ENCODE measurements around the gene KLHL10. TPM values are rescaled to one million over a fixed set of nuclear protein-coding genes. Genes with fewer than 3 reads are reported as not detected.

Gene KLHL10
- total and polyA plus RNA-seq, 10 donors = 0.03 to 2.1 (median 0.20) TPM; not detected in 5

DNA sequence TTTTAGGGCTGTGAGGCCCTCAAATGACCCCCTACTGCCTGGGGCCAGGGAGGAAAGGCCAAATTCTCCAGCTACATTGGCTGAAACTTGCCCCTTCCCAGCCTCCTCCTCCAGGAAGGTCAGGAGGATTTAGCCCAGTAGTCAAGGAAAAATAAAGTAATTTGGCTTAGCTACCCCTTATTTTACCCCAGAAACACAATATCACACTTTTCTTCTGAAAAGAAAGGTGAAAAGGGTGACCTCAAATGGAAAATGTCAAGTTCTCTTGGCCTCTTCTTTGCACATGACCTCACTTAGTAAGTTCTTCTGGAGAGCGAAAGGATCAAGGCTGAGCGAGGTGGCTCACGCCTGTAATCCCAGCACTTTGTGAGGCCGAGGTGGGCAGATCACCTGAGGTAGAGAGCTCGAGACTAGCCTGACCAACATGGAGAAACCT is 43.1 kb upstream of the KLHL10 start:
- no peaks in the 10 kb centered on the region for H3K9me3 ChIP-seq
- H3K36me3 ChIP-seq = no peaks in the 10 kb centered on the region
- DNase-seq = no peak
- 85 to 96% (median 92%) methylated on average over 5 of the region's 5 CpGs for WGBS, 5 donors
- H3K27me3 ChIP-seq (replicated peaks in 1 of 7) = peaks cover 0 to 7% (median 0%) of the 10 kb centered on the region in 7 donors
- no peak overlapping the region for H3K27ac ChIP-seq
- H3K4me3 ChIP-seq = no peak overlapping the region
- TF ChIP-seq POLR2A (IDR thresholded peaks at IDR 0.05) (no peak), POLR2AphosphoS5 (IDR thresholded peaks at IDR 0.05) (no peak)
- TF ChIP-seq, protein P1, sequence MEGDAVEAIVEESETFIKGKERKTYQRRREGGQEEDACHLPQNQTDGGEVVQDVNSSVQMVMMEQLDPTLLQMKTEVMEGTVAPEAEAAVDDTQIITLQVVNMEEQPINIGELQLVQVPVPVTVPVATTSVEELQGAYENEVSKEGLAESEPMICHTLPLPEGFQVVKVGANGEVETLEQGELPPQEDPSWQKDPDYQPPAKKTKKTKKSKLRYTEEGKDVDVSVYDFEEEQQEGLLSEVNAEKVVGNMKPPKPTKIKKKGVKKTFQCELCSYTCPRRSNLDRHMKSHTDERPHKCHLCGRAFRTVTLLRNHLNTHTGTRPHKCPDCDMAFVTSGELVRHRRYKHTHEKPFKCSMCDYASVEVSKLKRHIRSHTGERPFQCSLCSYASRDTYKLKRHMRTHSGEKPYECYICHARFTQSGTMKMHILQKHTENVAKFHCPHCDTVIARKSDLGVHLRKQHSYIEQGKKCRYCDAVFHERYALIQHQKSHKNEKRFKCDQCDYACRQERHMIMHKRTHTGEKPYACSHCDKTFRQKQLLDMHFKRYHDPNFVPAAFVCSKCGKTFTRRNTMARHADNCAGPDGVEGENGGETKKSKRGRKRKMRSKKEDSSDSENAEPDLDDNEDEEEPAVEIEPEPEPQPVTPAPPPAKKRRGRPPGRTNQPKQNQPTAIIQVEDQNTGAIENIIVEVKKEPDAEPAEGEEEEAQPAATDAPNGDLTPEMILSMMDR (IDR thresholded peaks at IDR 0.05 in 8 of 11, conservative IDR thresholded peaks at IDR 0.05 in 3 of 11) = no peak
- peaks cover 0 to 14% (median 6%) of the 10 kb centered on the region in 6 donors for H3K4me1 ChIP-seq
- intact Hi-C loops (cut with DNase I; ENCODE audit: low total_unique reads) = no loop called here

GRCh38 chr17:41796121-41796895 is 41.3 kb upstream of the KLHL10 start:
- no peaks in the 10 kb centered on the region for H3K9me3 ChIP-seq
- H3K36me3 ChIP-seq = no peaks in the 10 kb centered on the region
- H3K27ac ChIP-seq = no peak overlapping the region
- DNase-seq = no peak
- no peak for TF ChIP-seq POLR2AphosphoS5 (IDR thresholded peaks at IDR 0.05)
- TF ChIP-seq POLR2A (IDR thresholded peaks at IDR 0.05) = no peak
- TF ChIP-seq, protein P1 (IDR thresholded peaks at IDR 0.05 in 8 of 11, conservative IDR thresholded peaks at IDR 0.05 in 3 of 11) = no peak
- peaks cover 0 to 7% (median 0%) of the 10 kb centered on the region in 7 donors for H3K27me3 ChIP-seq (replicated peaks in 1 of 7)
- no peak overlapping the region for H3K4me3 ChIP-seq
- H3K4me1 ChIP-seq = peaks cover 4 to 22% (median 15%) of the 10 kb centered on the region in 6 donors
- intact Hi-C loops (cut with DNase I; ENCODE audit: low total_unique reads) = no loop called here
- WGBS, 5 donors = 87 to 98% (median 92%) methylated on average over 8 to 10 of the region's 10 CpGs

GRCh38 chr17:41797377-41797776 is 40.2 kb upstream of the KLHL10 start:
- TF ChIP-seq, protein P1 (IDR thresholded peaks at IDR 0.05 in 8 of 11, conservative IDR thresholded peaks at IDR 0.05 in 3 of 11) = no peak
- no peak for TF ChIP-seq POLR2A (IDR thresholded peaks at IDR 0.05)
- no peak for TF ChIP-seq POLR2AphosphoS5 (IDR thresholded peaks at IDR 0.05)
- Histone ChIP-seq H3K4me1 (peaks cover 6 to 27% (median 19%) of the 10 kb centered on the region in 6 donors), H3K27me3 (replicated peaks in 1 of 7) (peaks cover 0 to 7% (median 0%) of the 10 kb centered on the region in 7 donors), H3K4me3 (no peak overlapping the region), H3K36me3 (no peaks in the 10 kb centered on the region), H3K9me3 (no peaks in the 10 kb centered on the region), H3K27ac (no peak overlapping the region)
- DNase-seq = no peak
- 78 to 88% (median 83%) methylated on average over 3 of the region's 3 CpGs for WGBS, 5 donors
- intact Hi-C loops (cut with DNase I; ENCODE audit: low total_unique reads) = no loop called here

DNA sequence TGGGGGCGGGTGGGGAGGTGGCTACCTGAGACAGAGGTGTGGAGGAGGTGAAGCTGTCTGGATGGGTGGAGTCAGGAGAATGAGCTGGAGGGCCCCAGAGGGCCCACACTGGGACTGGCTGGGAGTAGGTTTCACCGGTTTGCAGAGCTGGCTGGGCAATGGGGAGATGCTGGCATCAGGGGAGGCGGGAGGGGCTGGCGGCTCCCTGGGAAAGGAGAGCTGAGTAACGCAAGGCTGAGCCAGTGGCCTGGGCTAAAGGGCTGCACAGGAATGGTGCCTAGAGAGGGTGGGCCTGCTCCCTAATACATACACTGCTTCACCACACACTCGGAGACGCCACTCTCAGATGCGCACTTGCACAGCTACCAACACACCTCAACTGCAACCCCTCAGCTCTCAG is 38.3 kb upstream of the KLHL10 start:
- WGBS, 5 donors = 93 to 96% (median 94%) methylated on average over 8 of the region's 8 CpGs
- Histone ChIP-seq H3K4me3 (no peak overlapping the region), H3K36me3 (no peaks in the 10 kb centered on the region), H3K27ac (no peak overlapping the region), H3K27me3 (replicated peaks in 1 of 7) (no peaks in the 10 kb centered on the region), H3K9me3 (no peaks in the 10 kb centered on the region), H3K4me1 (peaks cover 6 to 28% (median 18%) of the 10 kb centered on the region in 6 donors)
- intact Hi-C loops (cut with DNase I; ENCODE audit: low total_unique reads) = no loop called here
- TF ChIP-seq POLR2AphosphoS5 (IDR thresholded peaks at IDR 0.05) (no peak), POLR2A (IDR thresholded peaks at IDR 0.05) (no peak)
- TF ChIP-seq, protein P1 (IDR thresholded peaks at IDR 0.05 in 8 of 11, conservative IDR thresholded peaks at IDR 0.05 in 3 of 11) = no peak
- DNase-seq = no peak
